Cerebellar nuclear complex (tissue), 1 donor: Measurements from ENCODE around the gene NHERF1.

Experiments
- DNase-seq, 2 experiments: peaks; one replicate each; lab custom pipeline; 2025; lab: John Stamatoyannopoulos, UW

Gene NHERF1

GRCh38 chr17:74784125-74784810, 35.8 kb downstream of the NHERF1 start:
- DNase-seq, result no peak

GRCh38 chr17:74785096-74785980, 36.9 kb downstream of the NHERF1 start:
- DNase-seq, result no peak

DNA sequence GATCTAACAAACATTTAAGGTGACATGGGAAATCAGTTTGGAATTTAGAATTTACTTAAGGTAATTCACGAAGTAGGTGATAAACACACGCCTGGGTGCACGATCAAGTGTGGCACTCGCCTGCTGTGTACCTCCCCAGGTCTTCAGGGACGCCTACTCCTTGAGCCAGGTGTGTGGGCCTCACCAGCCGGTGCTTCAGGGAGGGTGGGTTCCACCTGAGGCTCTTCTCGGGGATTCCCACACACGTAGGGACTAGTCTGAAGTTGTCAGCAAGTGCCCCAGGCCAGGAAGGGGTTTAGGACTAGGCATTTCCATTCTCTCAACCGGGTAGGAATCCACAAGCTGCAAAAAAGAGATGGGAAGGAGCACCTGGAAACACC, 37.5 kb downstream of the NHERF1 start:
- DNase-seq, result no peak

DNA sequence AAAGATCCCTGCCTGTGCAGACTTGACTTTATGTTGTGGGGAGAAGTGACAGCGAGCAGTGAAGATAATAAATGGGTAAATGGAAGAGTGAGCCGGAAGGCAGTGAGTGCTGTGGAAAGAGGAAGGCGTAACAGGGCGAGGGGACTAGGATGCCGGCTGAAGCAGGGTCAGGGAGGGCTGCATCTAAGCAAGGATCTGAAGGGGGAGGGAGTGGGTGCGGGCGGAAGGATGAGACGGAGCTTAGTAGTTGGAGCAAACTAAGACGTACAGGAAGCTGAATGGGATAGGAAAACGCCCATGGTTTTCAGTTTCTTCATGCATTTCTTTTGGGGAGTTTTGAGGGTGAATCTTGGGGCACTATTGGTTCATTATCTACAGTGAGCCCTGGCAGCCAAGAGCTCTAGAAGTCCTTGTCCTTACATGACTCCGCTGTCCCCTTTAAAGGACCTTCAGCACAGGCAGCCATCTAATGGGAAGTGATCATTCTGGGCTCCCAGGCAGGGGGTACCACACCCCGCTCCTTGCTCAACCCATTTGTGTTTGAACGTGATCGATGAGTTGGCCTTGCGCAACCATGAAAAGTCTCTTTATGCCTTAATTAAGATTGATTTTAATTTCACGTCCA, 38.1 kb downstream of the NHERF1 start:
- DNase-seq, result no peak

GRCh38 chr17:74790161-74791058, 42.0 kb downstream of the NHERF1 start:
- no peak for DNase-seq

DNA sequence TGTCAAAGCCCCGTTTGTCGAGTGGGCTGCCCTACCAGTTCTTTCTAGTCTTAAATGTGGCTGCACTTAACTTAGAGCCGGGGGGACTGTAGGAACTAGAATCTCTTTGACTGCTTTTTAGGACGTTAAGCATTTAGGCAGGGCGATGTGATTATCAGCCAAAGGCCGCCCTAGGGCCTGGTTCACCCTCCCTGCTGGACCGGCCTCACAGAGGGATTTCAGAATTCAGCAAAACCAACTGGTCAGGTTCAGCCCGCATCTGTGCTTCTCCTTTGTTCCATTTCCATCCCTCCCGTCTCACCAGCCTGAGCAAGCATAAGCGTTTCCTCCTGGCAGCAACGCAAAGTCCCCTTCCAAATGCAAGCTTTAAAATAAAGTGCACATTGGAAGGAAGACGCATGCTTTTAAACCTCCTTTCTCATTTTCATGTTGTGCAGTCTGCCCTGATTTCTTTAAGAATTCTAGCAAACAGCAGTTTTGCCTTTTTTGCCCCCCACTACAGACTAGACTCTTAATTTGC, 44.2 kb downstream of the NHERF1 start:
- DNase-seq, result no peak

DNA sequence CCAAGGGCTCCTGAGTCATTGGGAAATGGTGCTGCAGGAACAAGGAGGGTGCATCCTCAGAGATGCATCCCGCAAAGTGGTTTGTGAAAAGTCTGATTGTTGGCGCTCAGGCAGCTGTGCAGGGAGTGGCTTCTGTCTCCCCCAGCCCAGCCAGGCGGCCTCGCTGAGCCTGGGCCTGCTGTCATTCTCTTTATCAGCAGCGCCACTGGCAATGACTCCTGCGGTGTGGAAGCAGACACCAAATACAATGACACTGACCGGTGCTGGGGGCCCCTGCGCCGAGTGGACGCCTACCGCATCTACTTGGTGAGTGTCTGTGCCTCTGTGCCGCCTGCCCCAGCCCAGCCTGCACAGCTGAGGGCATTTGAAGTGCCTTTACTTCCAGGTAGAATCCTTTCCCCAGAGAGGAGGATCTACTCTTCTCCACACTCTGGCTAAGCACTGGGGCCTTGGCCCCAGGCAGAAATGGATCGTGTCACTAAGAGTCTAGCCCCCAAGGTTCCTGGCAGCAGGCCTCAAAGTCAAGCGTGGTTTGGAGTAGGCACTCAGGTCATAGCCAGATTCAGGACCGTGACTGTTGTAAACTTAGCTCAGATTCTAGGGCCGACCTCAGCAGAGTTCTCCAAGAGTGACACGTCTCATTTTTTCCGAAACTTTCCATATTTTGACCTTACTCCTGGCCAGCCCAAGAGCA, 47.0 kb downstream of the NHERF1 start:
- no peak for DNase-seq

- peak; percentile 54 to 73 for DNase-seq
Observed at GRCh38 chr17:74796211-74796610, 47.8 kb downstream of the NHERF1 start.

DNA sequence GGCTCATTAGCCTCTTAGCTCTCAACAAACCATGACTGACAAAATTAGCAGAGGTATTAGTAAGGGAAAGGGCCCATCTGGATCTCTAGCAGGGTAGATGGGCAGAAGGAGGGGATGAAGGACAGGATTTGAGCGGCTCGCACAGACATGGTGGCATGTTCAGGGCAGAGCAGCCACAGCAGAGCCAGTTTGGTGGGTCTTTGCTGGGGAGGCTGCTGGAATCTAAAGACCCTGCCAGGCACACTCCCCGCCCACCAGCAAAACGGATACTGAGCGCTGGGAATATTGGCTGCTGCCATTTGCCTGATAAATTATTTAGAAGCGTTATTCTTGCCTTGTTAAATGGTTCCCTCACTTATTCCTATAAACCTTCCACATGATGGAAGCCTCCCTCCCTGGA, 48.4 kb downstream of the NHERF1 start:
- DNase-seq, result no peak

DNA sequence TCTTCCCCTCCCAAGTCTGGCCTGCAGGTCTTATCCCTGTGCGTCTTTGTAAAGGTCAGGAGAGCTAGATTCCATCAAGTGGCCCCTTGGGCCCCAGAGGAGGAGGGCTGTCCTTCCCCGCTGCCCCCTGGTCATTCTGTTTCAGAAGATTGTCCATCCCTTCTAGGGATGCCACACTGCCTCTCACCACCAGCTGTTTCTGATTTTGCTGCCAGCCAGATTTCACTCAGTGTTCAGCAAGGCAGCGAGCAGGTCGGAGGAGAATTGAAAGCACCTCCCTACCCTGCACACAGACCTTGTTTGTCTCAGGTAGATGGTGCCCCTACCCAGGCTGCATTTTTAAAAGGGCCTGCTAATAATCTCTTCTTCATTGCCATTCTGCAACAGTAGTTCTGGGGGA, 49.4 kb downstream of the NHERF1 start:
- no peak for DNase-seq

GRCh38 chr17:74798239-74798707, 49.8 kb downstream of the NHERF1 start:
- DNase-seq, result no peak

- DNase-seq, result no peak
Observed at GRCh38 chr17:74799097-74799496, 50.7 kb downstream of the NHERF1 start.

GRCh38 chr17:74800531-74800930, 52.1 kb downstream of the NHERF1 start:
- DNase-seq, result no peak

DNA sequence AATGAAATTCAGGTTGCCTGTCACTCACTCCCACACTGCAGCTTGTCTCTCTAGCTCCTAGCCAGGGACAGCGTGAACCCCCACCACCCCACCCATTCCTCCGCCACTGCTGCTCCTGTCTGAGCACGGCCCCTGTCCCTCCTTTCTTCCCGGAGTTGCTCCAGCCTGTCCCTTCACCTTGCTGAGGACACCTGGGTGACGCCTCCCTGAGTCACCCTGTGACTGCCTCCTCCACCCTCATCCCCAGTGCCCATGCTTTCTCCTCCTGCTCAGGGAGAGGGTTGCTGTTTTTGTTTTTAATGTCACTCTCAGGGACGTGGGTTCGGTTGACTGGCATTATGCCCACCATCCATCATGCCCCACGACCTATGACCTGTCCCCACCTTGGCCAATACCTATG, 53.5 kb downstream of the NHERF1 start:
- no peak for DNase-seq

GRCh38 chr17:74803388-74803930, 55.0 kb downstream of the NHERF1 start:
- peak; percentile 48 to 81 for DNase-seq

DNA sequence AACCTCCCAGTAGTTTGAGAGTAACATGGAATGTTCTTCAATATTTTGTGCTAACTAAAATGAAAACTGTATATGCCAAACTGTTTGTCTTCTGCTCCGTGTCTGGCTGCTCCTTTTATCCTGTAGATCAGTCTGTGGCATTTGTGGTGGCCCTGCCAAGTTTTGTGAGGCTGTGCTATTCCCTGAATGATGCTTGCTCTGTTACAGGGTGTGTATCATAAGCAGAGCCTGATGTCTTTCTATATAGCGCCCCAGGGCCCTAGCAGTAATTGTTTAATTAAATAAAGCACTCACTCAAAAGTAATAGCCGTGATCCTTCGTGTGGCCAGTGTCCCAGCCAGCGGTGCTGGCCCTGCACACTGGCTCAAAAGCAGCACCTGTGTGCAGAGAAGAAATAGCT, 55.5 kb downstream of the NHERF1 start:
- DNase-seq, result no peak

- no peak for DNase-seq
Observed at GRCh38 chr17:74804683-74805082, 56.3 kb downstream of the NHERF1 start.

DNA sequence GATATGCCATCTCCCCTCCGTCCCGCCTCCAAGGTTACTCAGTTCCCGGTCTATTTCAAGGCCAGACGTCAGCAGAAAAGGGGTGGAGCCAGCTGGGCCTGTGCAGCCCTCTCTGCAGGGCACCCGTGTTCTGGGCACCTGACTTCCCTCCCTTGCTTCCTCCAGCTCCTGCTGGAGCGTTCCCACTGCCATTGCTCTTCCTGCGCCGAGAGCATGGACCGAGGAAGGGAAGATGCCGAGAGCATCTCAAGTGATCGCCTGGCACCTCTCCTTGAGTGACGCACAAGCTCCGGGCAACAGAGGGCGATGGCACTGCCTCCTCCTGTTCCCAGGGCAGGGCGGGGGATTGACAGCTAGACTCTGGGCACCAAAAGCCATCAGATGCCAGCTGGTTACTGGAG, 57.2 kb downstream of the NHERF1 start:
- DNase-seq, result peak; percentile 83 to 88

GRCh38 chr17:74806334-74806733, 57.9 kb downstream of the NHERF1 start:
- DNase-seq, result no peak

DNA sequence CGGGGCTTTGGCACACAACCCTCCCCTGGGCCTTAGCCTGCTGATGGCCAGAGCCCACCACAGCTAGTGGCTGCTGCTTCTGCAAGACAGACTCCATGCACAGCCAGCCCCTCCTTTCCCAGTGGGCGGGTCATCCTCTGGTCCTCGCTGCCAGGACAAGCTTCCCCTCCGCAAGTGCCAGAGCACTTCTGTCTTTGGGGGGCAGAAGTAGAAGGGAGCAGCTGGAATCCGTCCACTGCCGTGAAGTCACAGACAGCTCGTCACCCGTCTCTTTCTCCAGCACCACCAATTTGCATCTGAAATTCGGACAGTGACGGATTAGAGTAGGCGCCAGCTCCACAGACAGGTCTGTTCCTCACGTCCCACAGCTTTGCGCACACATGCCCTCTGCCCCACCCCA, 59.0 kb downstream of the NHERF1 start:
- DNase-seq, result no peak

DNA sequence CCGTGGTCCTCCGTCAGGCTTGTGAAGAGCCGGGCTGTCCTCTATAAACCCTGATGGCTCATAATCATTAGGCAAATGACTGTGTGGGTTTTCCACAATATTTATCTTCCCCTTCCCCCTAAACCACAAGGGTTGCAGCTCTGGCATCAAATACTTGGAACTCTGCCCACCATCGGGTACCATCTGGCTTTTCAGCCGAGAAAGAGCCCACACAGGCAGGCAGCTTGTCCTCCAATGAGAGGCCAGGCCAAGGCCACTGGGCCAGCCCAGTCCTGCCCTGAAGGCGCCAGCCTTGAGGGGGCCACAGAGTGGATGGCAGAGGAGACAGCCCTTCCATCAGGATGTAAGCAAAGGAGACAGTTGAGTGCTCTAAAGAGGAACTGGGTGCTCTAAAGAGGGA, 59.5 kb downstream of the NHERF1 start:
- peak; percentile 84 to 91 for DNase-seq
